ENCODE results near the gene SLC15A5.

DNA sequence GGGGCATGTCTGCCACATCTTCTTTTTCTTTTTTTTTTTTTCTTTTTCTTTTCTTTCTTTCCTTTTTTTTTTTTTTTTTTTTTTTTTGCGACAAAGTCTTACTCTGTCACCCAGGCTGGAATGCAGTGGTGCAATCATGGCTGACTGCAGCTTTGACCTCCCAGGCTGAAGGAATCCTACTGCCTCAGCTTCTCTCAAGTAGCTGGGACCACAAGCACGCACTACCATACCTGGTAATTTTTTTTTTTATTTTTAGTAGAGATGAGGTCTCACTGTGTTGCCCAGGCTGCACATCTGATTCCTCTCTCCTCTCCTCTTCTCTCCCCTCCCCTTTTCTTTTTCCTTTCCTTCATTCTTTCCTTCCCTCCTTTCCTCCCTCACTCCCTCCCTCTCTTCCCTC, 18.5 kb downstream of the SLC15A5 start:
- TF ChIP-seq, protein P1, sequence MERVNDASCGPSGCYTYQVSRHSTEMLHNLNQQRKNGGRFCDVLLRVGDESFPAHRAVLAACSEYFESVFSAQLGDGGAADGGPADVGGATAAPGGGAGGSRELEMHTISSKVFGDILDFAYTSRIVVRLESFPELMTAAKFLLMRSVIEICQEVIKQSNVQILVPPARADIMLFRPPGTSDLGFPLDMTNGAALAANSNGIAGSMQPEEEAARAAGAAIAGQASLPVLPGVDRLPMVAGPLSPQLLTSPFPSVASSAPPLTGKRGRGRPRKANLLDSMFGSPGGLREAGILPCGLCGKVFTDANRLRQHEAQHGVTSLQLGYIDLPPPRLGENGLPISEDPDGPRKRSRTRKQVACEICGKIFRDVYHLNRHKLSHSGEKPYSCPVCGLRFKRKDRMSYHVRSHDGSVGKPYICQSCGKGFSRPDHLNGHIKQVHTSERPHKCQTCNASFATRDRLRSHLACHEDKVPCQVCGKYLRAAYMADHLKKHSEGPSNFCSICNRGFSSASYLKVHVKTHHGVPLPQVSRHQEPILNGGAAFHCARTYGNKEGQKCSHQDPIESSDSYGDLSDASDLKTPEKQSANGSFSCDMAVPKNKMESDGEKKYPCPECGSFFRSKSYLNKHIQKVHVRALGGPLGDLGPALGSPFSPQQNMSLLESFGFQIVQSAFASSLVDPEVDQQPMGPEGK (CRISPR knock-in tag; IDR thresholded peaks at IDR 0.05; ENCODE audit: borderline replicate concordance), result no peak
- TF ChIP-seq, protein P2, sequence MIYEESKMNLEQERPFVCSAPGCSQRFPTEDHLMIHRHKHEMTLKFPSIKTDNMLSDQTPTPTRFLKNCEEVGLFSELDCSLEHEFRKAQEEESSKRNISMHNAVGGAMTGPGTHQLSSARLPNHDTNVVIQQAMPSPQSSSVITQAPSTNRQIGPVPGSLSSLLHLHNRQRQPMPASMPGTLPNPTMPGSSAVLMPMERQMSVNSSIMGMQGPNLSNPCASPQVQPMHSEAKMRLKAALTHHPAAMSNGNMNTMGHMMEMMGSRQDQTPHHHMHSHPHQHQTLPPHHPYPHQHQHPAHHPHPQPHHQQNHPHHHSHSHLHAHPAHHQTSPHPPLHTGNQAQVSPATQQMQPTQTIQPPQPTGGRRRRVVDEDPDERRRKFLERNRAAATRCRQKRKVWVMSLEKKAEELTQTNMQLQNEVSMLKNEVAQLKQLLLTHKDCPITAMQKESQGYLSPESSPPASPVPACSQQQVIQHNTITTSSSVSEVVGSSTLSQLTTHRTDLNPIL (CRISPR knock-in tag; IDR thresholded peaks at IDR 0.05; ENCODE audit: low read depth), result no peak
- no peak for TF ChIP-seq ZFP3 (CRISPR knock-in tag; IDR thresholded peaks at IDR 0.05)

Measured in SK-N-SH treated with all-trans-retinoic acid at 6 μM for 48 hours (cell line).